Endothelial cell of umbilical vein (primary cell): ENCODE results near the gene MRPL17. TPM values are rescaled to one million over a fixed set of nuclear protein-coding genes. Genes with fewer than 3 reads are reported as not detected.

Experiments used
- BruUV-seq: library from RNA; stranded (reverse); fragments of 400-500 nt; replicated peaks from 2 replicates; lab custom pipeline; 2021; lab: Mats Ljungman, UMichigan
- CTCF ChIA-PET: fragments of 300-600, 350-600 bp; sonication (Branson Sonifier 250); formaldehyde crosslinking; loops from one replicate; lab custom pipeline; 2021; ENCODE audit warnings: antibody characterized with exemption, inconsistent platforms; lab: Charles Lee
- POLR2A ChIA-PET: fragments of 300-600, 350-600 bp; sonication (Branson Sonifier 250); formaldehyde crosslinking; loops from one replicate; lab custom pipeline; 2021; ENCODE audit warnings: antibody characterized with exemption, inconsistent platforms; lab: Charles Lee
- DNase-seq: peaks from one replicate; pipeline ENCODE4 v3.0.0-alpha.2; 2011; ENCODE audit warnings: low read depth, low spot score
- FAIRE-seq: peaks from 2 replicates; lab custom pipeline; 2011; peaks lifted over from hg19 to GRCh38; lab: Jason Lieb, UNC
- H2AFZ ChIP-seq: 2 replicates; pipeline ENCODE4 v1.6.0; 2012; ENCODE audit warnings: low read depth, low read length, control low read depth, inconsistent platforms
- H3K27ac ChIP-seq: 2 replicates; pipeline ENCODE4 v1.5.1; 2011; ENCODE audit warnings: low read depth, mild to moderate bottlenecking, control low read depth, low read length, moderate library complexity; ENCODE audit not compliant: insufficient read depth
- H3K27me3 ChIP-seq, 2 experiments: 2 replicates each; pipeline versions ENCODE4 v1.6.0 to v1.6.1; 2011; ENCODE audit warnings: low read length in 2 of 2, mixed read lengths in 1 of 2; ENCODE audit not compliant: control insufficient read depth in 2 of 2, insufficient read depth in 2 of 2
- H3K36me3 ChIP-seq, 2 experiments: 2 replicates in 1 of 2; 3 replicates in 1 of 2; pipeline ENCODE4 v1.5.1; 2011; ENCODE audit warnings: low read length in 2 of 2, mild to moderate bottlenecking in 1 of 2, moderate library complexity in 1 of 2; ENCODE audit not compliant: control insufficient read depth in 2 of 2, insufficient read depth in 2 of 2; ENCODE audit errors: extremely low read depth in 1 of 2
- H3K4me1 ChIP-seq: 3 replicates; pipeline ENCODE4 v1.5.1; 2011; ENCODE audit warnings: mild to moderate bottlenecking, low read length; ENCODE audit not compliant: control insufficient read depth, insufficient read depth; ENCODE audit errors: extremely low read depth
- H3K4me2 ChIP-seq: 2 replicates; pipeline ENCODE4 v1.6.1; 2011; ENCODE audit warnings: low read length, control low read depth, mixed read lengths; ENCODE audit not compliant: insufficient read depth
- H3K4me3 ChIP-seq, 3 experiments: fragments of 200-600 bp in 1 of 3; sonication (generic), shearing (Covaris generic) in 1 of 3; replicated peaks in 1 of 3; 2 replicates each; pipeline ENCODE4 v1.5.1; 2011 to 2016; ENCODE audit warnings: control low read depth in 3 of 3, low read length in 3 of 3, mild to moderate bottlenecking in 2 of 3, inconsistent platforms in 1 of 3, low read depth in 1 of 3, moderate library complexity in 1 of 3; ENCODE audit not compliant: insufficient read depth in 1 of 3
- H3K79me2 ChIP-seq: 2 replicates; pipeline ENCODE4 v1.6.0; 2012; ENCODE audit warnings: low read length, inconsistent platforms; ENCODE audit not compliant: control insufficient read depth, insufficient read depth
- H3K9ac ChIP-seq: replicated peaks from 2 replicates; pipeline ENCODE3; 2011; ENCODE audit warnings: low read length, control low read depth; ENCODE audit not compliant: insufficient read depth; ENCODE audit errors: extremely low read depth
- H3K9me1 ChIP-seq: replicated peaks from 3 replicates; pipeline ENCODE4 v1.6.0; 2011; ENCODE audit warnings: mild to moderate bottlenecking, low read length; ENCODE audit not compliant: control insufficient read depth, insufficient read depth; ENCODE audit errors: extremely low read depth
- H3K9me3 ChIP-seq: replicated peaks from 2 replicates; pipeline ENCODE4 v1.5.1; 2012; ENCODE audit warnings: low read length, inconsistent platforms; ENCODE audit not compliant: control insufficient read depth, insufficient read depth
- H4K20me1 ChIP-seq: replicated peaks from 2 replicates; pipeline ENCODE3; 2011; ENCODE audit warnings: mild to moderate bottlenecking, low read length; ENCODE audit not compliant: control insufficient read depth, insufficient read depth; ENCODE audit errors: extremely low read depth
- EZH2 ChIP-seq: IDR thresholded peaks from 2 replicates; pipeline ENCODE4 v1.6.1; 2012; ENCODE audit warnings: borderline replicate concordance, low read depth, mild to moderate bottlenecking, moderate library complexity, low read length, inconsistent platforms; ENCODE audit not compliant: severe bottlenecking
- FOS ChIP-seq: IDR thresholded peaks from 2 replicates; pipeline ENCODE4 v1.6.1; 2011; ENCODE audit warnings: mild to moderate bottlenecking, low read length, moderate library complexity, borderline replicate concordance; ENCODE audit not compliant: insufficient read depth
- GATA2 ChIP-seq: IDR thresholded peaks from 2 replicates; pipeline ENCODE4 v1.7.0; 2011; ENCODE audit warnings: low read depth, mild to moderate bottlenecking, moderate library complexity, mixed read lengths, low read length; ENCODE audit not compliant: insufficient read length, insufficient read depth
- JUN ChIP-seq: IDR thresholded peaks from 2 replicates; pipeline ENCODE4 v1.6.1; 2011; ENCODE audit warnings: borderline replicate concordance, low read depth; ENCODE audit not compliant: insufficient read length, insufficient read depth
- MYC ChIP-seq: IDR thresholded peaks from one replicate; pipeline ENCODE4 v1.6.1; 2011; ENCODE audit warnings: mild to moderate bottlenecking, low read depth, low read length
- POLR2A ChIP-seq: IDR thresholded peaks from 2 replicates; pipeline ENCODE4 v1.6.1; 2012; ENCODE audit warnings: low read depth, mild to moderate bottlenecking, control low read depth, low read length
- POLR2AphosphoS5 ChIP-seq: IDR thresholded peaks from 2 replicates; pipeline ENCODE4 v1.6.1; 2012; ENCODE audit warnings: low read depth, mild to moderate bottlenecking, control low read depth, low read length, moderate library complexity; ENCODE audit not compliant: insufficient read depth
- dilution Hi-C: fragments of 300-500 bp; cut with MboI; formaldehyde crosslinking; loops from one replicate; pipeline ENCODE4 v1.15.0; 2019; ENCODE audit warnings: low sequenced_read_pairs; ENCODE audit not compliant: extremely low pct_ligation_motif_present
- intact Hi-C: fragments of 100-400 bp; cut with micrococcal nuclease; formaldehyde crosslinking; loops from one replicate; pipeline ENCODE4 v1.10.0; 2022
- polyA plus RNA-seq, 4 experiments: library from polyadenylated mRNA; depleted of rRNA in 3 of 4; stranded (reverse) in 3 of 4; unstranded in 1 of 4; fragments of >200 nt; gene quantifications; 2 replicates each; pipeline versions ENCODE4 v1.2.1 to v1.2.3, GENCODE V29; 2011 to 2012; ENCODE audit warnings: missing spikeins in 1 of 4
- total RNA-seq: library from RNA; stranded (reverse); gene quantifications from 2 replicates; pipeline ENCODE4 v1.2.3, GENCODE V29; 2021
- TF ChIP-seq, protein P1 (sequence below), 2 donors: IDR thresholded peaks; 1 replicate in 1 of 2; 2 replicates in 1 of 2; pipeline ENCODE4 v1.5.1; 2011; ENCODE audit warnings: low read length in 2 of 2, mild to moderate bottlenecking in 2 of 2, moderate library complexity in 2 of 2, control low read depth in 1 of 2, inconsistent platforms in 1 of 2, low read depth in 1 of 2; ENCODE audit not compliant: insufficient read depth in 1 of 2; ENCODE audit errors: extremely low read depth in 1 of 2
- TF ChIP-seq, protein P2 (sequence below): IDR thresholded peaks from 2 replicates; pipeline ENCODE4 v1.6.1; 2011; ENCODE audit not compliant: insufficient read depth, insufficient read length

The MRPL17 gene
- total and polyA plus RNA-seq, 2 donors (not counting 3 experiments of a cell fraction or from before 2014, with no cell fraction given): 67.6 to 87.2 TPM

DNA sequence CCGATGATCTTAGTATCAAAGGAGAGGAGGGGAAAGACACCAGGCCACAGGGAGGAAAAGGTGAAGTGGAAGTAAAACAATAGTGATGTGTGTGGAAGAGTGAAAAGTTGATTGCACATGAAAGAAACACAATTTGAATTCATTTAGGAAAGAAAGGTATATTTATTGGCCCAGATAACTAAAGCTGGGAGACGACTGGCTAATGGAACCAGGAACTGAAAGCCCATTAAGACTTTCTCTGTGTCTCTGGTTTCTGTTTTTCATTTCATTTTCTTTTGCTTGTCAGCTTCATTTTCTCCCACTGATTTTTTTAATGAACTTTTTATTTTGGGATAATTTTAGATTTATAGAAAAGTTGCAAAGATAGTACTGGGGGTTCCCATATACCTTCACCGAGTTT, 22.4 kb downstream of the MRPL17 start:
- intact Hi-C loops (no loop called here), dilution Hi-C loops (no loop called here)
- Histone ChIP-seq H3K9me3 (no peaks in the 10 kb centered on the region), H3K4me3 (no peak overlapping the region), H3K27ac (no peak overlapping the region), H3K4me1 (peaks cover 7% of the 10 kb centered on the region), H3K27me3 (no peaks in the 10 kb centered on the region), H3K9me1 (no peaks in the 10 kb centered on the region), H4K20me1 (no peaks in the 10 kb centered on the region), H3K4me2 (no peak overlapping the region), H2AFZ (no peak overlapping the region), H3K36me3 (no peaks in the 10 kb centered on the region), H3K79me2 (no peaks in the 10 kb centered on the region), H3K9ac (no peak overlapping the region)
- CTCF ChIA-PET: interaction anchor here (1.0 kb wide), 1 partner anchor 129 kb away, joined by 3 read pairs; no protein-coding TSS in a partner anchor
- BruUV-seq: no TSS peak
- DNase-seq (no peak), FAIRE-seq (no peak)
- POLR2A ChIA-PET: no interaction called here
- TF ChIP-seq EZH2 (no peak), POLR2AphosphoS5 (no peak), GATA2 (no peak)
- TF ChIP-seq, protein P1, sequence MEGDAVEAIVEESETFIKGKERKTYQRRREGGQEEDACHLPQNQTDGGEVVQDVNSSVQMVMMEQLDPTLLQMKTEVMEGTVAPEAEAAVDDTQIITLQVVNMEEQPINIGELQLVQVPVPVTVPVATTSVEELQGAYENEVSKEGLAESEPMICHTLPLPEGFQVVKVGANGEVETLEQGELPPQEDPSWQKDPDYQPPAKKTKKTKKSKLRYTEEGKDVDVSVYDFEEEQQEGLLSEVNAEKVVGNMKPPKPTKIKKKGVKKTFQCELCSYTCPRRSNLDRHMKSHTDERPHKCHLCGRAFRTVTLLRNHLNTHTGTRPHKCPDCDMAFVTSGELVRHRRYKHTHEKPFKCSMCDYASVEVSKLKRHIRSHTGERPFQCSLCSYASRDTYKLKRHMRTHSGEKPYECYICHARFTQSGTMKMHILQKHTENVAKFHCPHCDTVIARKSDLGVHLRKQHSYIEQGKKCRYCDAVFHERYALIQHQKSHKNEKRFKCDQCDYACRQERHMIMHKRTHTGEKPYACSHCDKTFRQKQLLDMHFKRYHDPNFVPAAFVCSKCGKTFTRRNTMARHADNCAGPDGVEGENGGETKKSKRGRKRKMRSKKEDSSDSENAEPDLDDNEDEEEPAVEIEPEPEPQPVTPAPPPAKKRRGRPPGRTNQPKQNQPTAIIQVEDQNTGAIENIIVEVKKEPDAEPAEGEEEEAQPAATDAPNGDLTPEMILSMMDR (IDR thresholded peaks at IDR 0.05; ENCODE audit: extremely low read depth in 1 of 2, insufficient read depth in 1 of 2, low read depth in 1 of 2, low read length in 2 of 2): no peak

DNA sequence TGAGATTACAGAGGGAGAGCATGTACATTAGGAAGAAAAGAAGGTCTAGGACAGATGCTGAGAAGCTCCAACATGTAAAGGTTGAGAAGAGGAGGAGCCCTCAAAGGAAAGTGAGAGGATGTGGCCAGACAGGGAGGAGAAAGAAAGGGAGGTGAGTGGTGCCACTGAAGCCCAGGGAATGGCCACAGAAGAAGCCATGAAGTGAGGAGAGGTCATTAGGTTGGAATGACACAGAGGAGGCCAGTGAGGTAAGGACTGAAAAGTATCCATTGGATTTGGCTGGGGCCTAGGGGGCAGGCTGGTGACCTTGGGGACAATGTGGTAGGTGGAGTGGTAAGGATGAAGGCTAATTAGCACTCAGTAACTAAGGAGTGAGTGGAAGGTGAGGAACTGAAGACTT, 24.5 kb downstream of the MRPL17 start:
- no peak for DNase-seq
- H3K27me3 ChIP-seq: no peaks in the 10 kb centered on the region
- no peak for FAIRE-seq
- H2AFZ ChIP-seq: no peak overlapping the region
- no peak overlapping the region for H3K4me3 ChIP-seq
- H3K36me3 ChIP-seq: no peaks in the 10 kb centered on the region
- H3K79me2 ChIP-seq: peaks cover 2% of the 10 kb centered on the region
- intact Hi-C loops: no loop called here
- ChIA-PET CTCF (interaction anchor here (0.9 to 1.2 kb wide), 4 partner anchors 10 to 279 kb away, joined by 3 read pairs; partner anchors contain the start of gene TAF10), POLR2A (no interaction called here)
- H3K9me3 ChIP-seq: no peaks in the 10 kb centered on the region
- H3K4me2 ChIP-seq: no peak overlapping the region
- H3K9me1 ChIP-seq: no peaks in the 10 kb centered on the region
- no peak overlapping the region for H3K9ac ChIP-seq
- H3K4me1 ChIP-seq: peaks cover 15% of the 10 kb centered on the region
- dilution Hi-C loops: no loop called here
- TF ChIP-seq FOS (no peak), POLR2AphosphoS5 (no peak), EZH2 (no peak), JUN (no peak), MYC (no peak), POLR2A (no peak), GATA2 (no peak)
- TF ChIP-seq, protein P1 (IDR thresholded peaks at IDR 0.05; ENCODE audit: extremely low read depth in 1 of 2, insufficient read depth in 1 of 2, low read depth in 1 of 2, low read length in 2 of 2): no peak
- TF ChIP-seq, protein P2, sequence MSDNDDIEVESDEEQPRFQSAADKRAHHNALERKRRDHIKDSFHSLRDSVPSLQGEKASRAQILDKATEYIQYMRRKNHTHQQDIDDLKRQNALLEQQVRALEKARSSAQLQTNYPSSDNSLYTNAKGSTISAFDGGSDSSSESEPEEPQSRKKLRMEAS: no peak
- H3K27ac ChIP-seq: no peak overlapping the region
- no TSS peak for BruUV-seq
- no peaks in the 10 kb centered on the region for H4K20me1 ChIP-seq
